A673 (cell line): Measurements from ENCODE around the gene FTO.

ENCODE experiments used
- CTCF ChIP-seq: fragments of 300-800, 200-600 bp; sonication (generic); conservative IDR thresholded peaks from 2 replicates; pipeline ENCODE4 v1.5.1; 2017; ENCODE audit warnings: low read depth, mild to moderate bottlenecking, antibody characterized with exemption, low read length, moderate library complexity, mixed read lengths
- EZH2 ChIP-seq: fragments of 200-600 bp; sonication (generic); IDR thresholded peaks from 2 replicates; pipeline ENCODE4 v1.6.1; 2017; ENCODE audit warnings: borderline replicate concordance, low read depth, mild to moderate bottlenecking, mixed read lengths, antibody characterized with exemption, low read length; ENCODE audit not compliant: poor library complexity, severe bottlenecking

DNA sequence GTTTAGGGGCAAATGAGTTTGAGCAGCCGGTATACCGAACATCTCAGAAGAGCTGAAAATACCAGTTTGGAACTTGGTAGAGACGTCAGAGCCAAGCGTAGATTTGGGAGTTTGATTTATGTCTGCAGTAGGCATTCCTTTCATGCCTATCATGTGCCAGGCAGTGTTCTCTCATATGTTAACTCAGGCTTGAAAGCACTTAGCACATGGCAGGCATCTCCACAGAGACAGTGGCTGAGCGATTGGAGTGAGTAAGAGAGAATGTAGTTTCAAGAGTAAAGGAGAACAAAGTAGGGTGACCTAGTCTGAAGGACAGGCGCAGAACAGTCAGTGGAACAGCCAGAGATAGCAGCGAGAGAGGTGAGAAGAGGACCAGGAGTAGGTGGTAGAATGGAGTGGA, 207.0 kb downstream of the FTO start:
- TF ChIP-seq CTCF, result no peak
- TF ChIP-seq EZH2, result no peak
